Measurements from ENCODE around the gene MAP4.
"Not testable (repeated sequence)": the region's sequence is repeated elsewhere in the genome, so short reads cannot be mapped to it uniquely, and the experiment has no call there.

The MAP4 gene

DNA sequence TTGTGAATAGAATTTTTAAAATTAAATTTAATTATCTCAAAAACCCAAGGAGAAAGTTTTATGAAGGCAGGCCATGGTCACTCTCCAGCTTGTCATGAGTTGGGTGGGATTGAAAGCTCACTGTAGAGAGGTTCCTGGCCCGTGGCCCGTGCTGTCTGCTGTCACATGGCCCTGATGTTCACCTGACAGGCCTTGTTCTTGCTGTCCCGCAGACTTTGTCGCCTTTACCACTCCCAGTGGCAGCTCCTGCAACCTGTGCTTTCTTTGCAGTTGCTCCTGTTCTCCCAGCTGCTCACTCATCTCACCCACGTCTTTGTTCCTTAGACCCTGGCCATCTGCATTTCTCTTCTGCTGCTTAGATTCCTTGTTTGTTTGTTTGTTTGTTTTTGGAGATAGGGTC, 177.7 kb downstream of the MAP4 start:
- no peak for DNase-seq (ENCODE audit: low spot score)

DNA sequence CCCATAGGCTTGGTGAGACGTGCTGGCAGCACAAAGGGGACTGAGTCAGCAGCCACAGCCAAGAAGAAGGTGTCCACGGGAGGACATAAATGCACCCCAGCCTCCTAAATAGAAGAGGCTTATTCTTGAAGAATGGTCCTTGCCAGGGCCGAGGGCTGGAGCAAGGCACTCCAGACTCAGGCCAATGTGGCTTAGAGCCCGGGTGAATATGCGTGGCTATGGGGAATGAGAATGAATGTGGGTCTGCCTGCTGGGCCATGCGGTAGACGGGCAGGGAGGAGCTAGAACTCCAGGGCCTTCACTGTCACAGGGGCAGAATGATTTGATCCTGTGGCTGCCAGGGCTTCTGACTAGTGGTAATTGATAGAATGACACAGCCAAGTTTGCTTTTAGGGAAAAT, 179.2 kb downstream of the MAP4 start:
- peak; percentile 48 for DNase-seq (ENCODE audit: low spot score)

- not testable (repeated sequence) for DNase-seq (ENCODE audit: low spot score)
These were observed 186.7 kb downstream of the MAP4 start for GRCh38 chr3:47829482-47829881.

GRCh38 chr3:47825590-47825989, 190.6 kb downstream of the MAP4 start:
- no peak for DNase-seq (ENCODE audit: low spot score)

GRCh38 chr3:47824541-47825473, 191.4 kb downstream of the MAP4 start:
- peak; percentile 70 for DNase-seq (ENCODE audit: low spot score)

- DNase-seq (ENCODE audit: low spot score): no peak
These were observed 198.6 kb downstream of the MAP4 start for GRCh38 chr3:47817609-47818008.

- no peak for DNase-seq (ENCODE audit: low spot score)
These were observed 202.6 kb downstream of the MAP4 start for GRCh38 chr3:47813551-47814177.

DNA sequence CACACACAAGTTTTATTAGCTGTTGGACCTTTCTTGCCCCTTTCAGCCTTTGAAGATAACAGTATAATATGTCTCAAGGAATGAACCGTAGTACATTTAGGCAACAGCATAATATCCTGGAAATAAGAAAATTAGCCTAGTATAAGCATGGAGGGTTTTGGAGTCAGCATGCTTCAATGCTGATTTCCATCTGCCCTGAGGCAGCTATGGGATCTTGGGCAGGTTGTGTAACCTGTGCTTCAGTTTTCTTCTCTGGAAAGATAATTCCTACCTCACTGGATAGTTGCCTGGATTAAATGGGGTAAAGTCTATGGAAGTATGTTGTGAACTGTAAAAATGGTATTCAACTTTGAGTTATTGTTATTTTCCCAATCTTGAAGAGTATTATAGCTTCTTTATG, 211.6 kb downstream of the MAP4 start:
- DNase-seq (ENCODE audit: low spot score): no peak

DNA sequence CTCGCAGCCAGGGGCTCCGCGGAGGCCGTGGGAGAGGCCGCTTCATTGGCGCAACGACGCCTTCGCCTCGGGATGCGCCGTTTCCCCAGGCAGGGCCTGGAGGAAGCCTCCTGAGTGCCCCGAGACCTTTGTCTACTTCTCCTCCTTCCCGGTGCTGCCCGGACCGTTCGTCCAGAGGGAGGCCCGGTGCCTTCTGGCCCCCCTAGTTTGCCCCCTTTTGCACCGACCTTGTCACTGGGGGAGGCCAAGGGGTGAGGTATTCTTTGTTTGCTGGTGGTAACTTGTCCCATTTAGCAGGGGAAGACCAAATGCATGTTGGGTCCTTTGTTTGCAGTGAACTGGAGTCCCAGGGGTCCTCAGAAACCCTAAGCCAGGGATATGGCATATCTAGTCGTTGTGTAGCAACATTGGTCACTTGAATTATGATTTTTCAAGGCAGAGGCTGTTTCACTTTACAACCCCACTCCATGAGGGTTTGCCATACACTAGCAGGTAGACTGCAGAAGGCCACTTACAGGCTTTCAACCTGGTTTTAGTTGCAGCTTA, 212.7 kb downstream of the MAP4 start:
- DNase-seq (ENCODE audit: low spot score): no peak

- DNase-seq (ENCODE audit: low spot score): peak; percentile 83
These were observed 213.3 kb downstream of the MAP4 start, which contains the start of gene DHX30 for GRCh38 chr3:47802734-47803479. Gene DHX30 (plus strand): TSS chr3:47803138. CDS start chr3:47810684, 7,546 bp downstream.

Data from pons (tissue), 1 donor.